GM19328 (cell line): ENCODE data around the gene USP6NL.

Experiments used
- ATAC-seq: cut with Tn5 transposase; IDR thresholded peaks from one replicate; pipeline ENCODE4 v1.9.1; 2021; ENCODE audit warnings: mild to moderate bottlenecking, moderate library complexity; ENCODE audit not compliant: unreplicated experiment

The USP6NL gene

GRCh38 chr10:11617233-11617632, 5.8 kb upstream of the USP6NL start:
- ATAC-seq: no peak

GRCh38 chr10:11616021-11616420, 4.6 kb upstream of the USP6NL start:
- no peak for ATAC-seq

GRCh38 chr10:11615396-11615795, 3.9 kb upstream of the USP6NL start:
- ATAC-seq: no peak

- ATAC-seq: no peak
Measured at GRCh38 chr10:11612021-11613001, 861 bp upstream of the USP6NL start.

- no peak for ATAC-seq
Measured at GRCh38 chr10:11610826-11611247, 613 bp downstream of the USP6NL start.

- no peak for ATAC-seq
Measured at GRCh38 chr10:11610166-11610825, 1.2 kb downstream of the USP6NL start.

- no peak for ATAC-seq
Measured at GRCh38 chr10:11609492-11610093, 1.9 kb downstream of the USP6NL start.

- ATAC-seq: no peak
Measured at GRCh38 chr10:11609052-11609451, 2.4 kb downstream of the USP6NL start.

- no peak for ATAC-seq
Measured at GRCh38 chr10:11608159-11609013, 3.1 kb downstream of the USP6NL start.

- no peak for ATAC-seq
Measured at GRCh38 chr10:11605807-11606408, 5.5 kb downstream of the USP6NL start.

- no peak for ATAC-seq
Measured at GRCh38 chr10:11604865-11605650, 6.4 kb downstream of the USP6NL start.

- ATAC-seq: no peak
Measured at GRCh38 chr10:11603741-11604140, 7.7 kb downstream of the USP6NL start.

- no peak for ATAC-seq
Measured at GRCh38 chr10:11602919-11603523, 8.4 kb downstream of the USP6NL start.

GRCh38 chr10:11602358-11602757, 9.1 kb downstream of the USP6NL start:
- no peak for ATAC-seq

- no peak for ATAC-seq
Measured at GRCh38 chr10:11601670-11602069, 9.8 kb downstream of the USP6NL start.

- no peak for ATAC-seq
Measured at GRCh38 chr10:11600280-11600679, 11.2 kb downstream of the USP6NL start.

GRCh38 chr10:11598712-11599397, 12.6 kb downstream of the USP6NL start:
- ATAC-seq: no peak

- no peak for ATAC-seq
Measured at GRCh38 chr10:11597470-11597869, 14.0 kb downstream of the USP6NL start.

GRCh38 chr10:11595395-11595692, 16.1 kb downstream of the USP6NL start:
- ATAC-seq: no peak
